H1 (cell line): ENCODE results near the gene GNAT1. TPM values are rescaled to one million over a fixed set of nuclear protein-coding genes. Genes with fewer than 3 reads are reported as not detected.

Experiments
- ATF3 ChIP-seq: IDR thresholded peaks from 2 replicates; pipeline ENCODE4 v1.6.1; 2011; ENCODE audit warnings: low read depth, mild to moderate bottlenecking, low read length; ENCODE audit not compliant: insufficient read depth
- CTCF ChIP-seq, 3 experiments: IDR thresholded peaks; 1 replicate in 2 of 3; 2 replicates in 1 of 3; pipeline versions ENCODE4 v1.5.1 to v1.6.1; 2011; ENCODE audit warnings: low read length in 3 of 3, mild to moderate bottlenecking in 3 of 3, inconsistent platforms in 2 of 3, low read depth in 1 of 3, moderate library complexity in 1 of 3; ENCODE audit not compliant: insufficient read depth in 1 of 3; ENCODE audit errors: control extremely low read depth in 1 of 3
- EGR1 ChIP-seq: IDR thresholded peaks from 2 replicates; pipeline ENCODE4 v1.6.1; 2011; ENCODE audit warnings: low read depth, low read length, borderline replicate concordance
- FOSL1 ChIP-seq: IDR thresholded peaks from 2 replicates; pipeline ENCODE4 v1.6.1; 2011; ENCODE audit warnings: mild to moderate bottlenecking, low read depth, low read length, moderate library complexity; ENCODE audit not compliant: insufficient read depth
- GABPA ChIP-seq: IDR thresholded peaks from 2 replicates; pipeline ENCODE4 v1.6.1; 2011; ENCODE audit warnings: mild to moderate bottlenecking, low read length, moderate library complexity, borderline replicate concordance; ENCODE audit not compliant: insufficient read depth
- polyA plus RNA-seq, 7 experiments: library from polyadenylated mRNA; depleted of rRNA in 3 of 7; stranded (reverse) in 5 of 7; unstranded in 2 of 7; fragments of >200 nt in 5 of 7; fragments of 200-250 nt in 2 of 7; gene quantifications; 1 replicate in 5 of 7; 2 replicates in 1 of 7; 4 replicates in 1 of 7; pipeline versions ENCODE4 v1.2.1 to v1.2.3, GENCODE V29; 2011 to 2013; ENCODE audit warnings: missing spikeins in 2 of 7, mixed read lengths in 2 of 7
- total RNA-seq: library from RNA; stranded (reverse); fragmentation: NEBNext Ultra II Directional; extraction: Animal tissue kit (Norgen Biotek cat#: 25700); gene quantifications from 2 replicates; pipeline ENCODE4 v1.2.1, GENCODE V29; 2021

Gene GNAT1
- total and polyA plus RNA-seq, 2 of the 8 experiments (the other 6 are each of a cell fraction or from before 2014, with no cell fraction given), result 0.08 TPM; not detected in 1

- no peak for TF ChIP-seq GABPA
- no peak for TF ChIP-seq FOSL1
- no peak for TF ChIP-seq CTCF (IDR thresholded peaks at IDR 0.05; ENCODE audit: control extremely low read depth in 1 of 3, insufficient read depth in 1 of 3, low read depth in 1 of 3, low read length in 3 of 3)
- no peak for TF ChIP-seq EGR1
- TF ChIP-seq ATF3, result no peak
These were observed 14.1 kb upstream of the GNAT1 start (continued) for GRCh38 chr3:50177346-50177745.
